ENCODE data around the gene ZNF606.
A peak's percentile ranks its signal among the peaks of the same experiment; 100 is the strongest.

Gene ZNF606

DNA sequence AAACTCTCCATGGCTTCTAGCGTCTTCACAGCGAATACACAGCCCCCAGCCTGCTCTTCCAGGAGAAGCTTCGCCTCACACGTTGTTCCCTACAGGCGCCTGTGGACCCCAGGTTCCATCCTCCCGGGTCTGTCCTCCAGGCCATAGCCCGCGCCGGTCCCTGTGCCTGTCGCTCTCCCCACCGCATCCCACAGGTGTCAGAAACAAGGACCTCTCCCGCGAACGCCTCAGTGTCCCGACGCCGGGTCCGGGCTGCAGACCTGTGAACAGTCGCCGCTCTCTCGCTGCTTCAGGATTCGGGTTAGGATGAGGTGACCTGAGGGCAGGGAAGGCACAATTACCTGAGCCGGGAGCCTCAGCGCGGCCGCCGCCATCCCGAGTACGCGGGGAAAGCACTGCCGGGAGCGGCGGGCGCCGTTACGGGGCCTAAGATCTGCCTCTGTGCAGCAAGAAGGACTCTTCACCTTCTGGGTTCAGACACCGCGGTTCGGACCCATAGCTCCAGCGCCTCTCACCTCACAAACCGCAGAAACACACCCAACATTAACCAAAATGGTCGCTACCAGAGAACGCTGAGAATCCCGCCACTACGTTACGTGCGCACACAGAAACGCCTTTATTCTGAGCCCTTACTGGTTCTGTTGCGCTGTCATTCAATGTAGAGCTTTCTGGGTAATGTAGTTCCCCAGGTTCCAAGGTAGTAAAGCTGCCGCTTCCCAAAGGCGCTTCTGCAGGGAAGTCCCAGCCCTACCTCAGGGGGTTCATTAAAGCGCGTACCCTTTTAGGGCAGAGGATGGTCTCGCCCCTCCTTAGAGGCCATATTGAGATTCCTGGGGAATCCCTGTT is 67.6 kb downstream of the ZNF606 start, which contains the start of gene ZNF418:
Gene ZNF418, minus strand, starts transcription at position 583 of the 846 bp plus-strand sequence. CDS start 1,580 bp downstream, outside the sequence.
- peak; percentile 14 to 19 for DNase-seq (ENCODE audit: low read depth in 2 of 2)

DNA sequence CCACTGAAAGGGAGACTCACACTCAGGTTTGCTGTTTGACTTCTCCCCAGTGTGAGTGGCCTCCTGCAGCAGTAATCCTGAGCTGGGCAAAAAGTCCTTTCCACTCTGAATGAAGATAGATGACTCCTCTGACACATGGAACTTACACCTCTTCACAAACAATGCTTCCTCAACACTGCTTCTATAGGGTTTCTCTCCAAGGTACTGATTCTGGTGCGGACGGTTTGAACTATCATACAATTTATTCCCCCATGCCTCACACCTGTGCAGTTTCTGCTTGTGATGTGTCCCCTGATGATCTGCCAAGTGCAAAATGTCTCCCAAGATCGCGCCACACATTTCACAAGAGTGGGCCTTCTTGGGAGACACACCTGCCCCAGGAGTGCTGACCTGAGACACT is 75.0 kb downstream of the ZNF606 start:
- no peak for DNase-seq (ENCODE audit: low read depth in 2 of 2)

Measured in activated CD8-positive, alpha-beta memory T cell treated with anti-CD3 and anti-CD28 coated beads for 4 hours (primary cell).